ENCODE results near the gene IFITM10. TPM values are rescaled to one million over a fixed set of nuclear protein-coding genes. Genes with fewer than 3 reads are reported as not detected.
A peak's percentile ranks its signal among the peaks of the same experiment; 100 is the strongest.

IFITM10 gene
- polyA plus RNA-seq, 4 donors, result 0.32 to 0.54 (median 0.43) TPM; not detected in 1

DNA sequence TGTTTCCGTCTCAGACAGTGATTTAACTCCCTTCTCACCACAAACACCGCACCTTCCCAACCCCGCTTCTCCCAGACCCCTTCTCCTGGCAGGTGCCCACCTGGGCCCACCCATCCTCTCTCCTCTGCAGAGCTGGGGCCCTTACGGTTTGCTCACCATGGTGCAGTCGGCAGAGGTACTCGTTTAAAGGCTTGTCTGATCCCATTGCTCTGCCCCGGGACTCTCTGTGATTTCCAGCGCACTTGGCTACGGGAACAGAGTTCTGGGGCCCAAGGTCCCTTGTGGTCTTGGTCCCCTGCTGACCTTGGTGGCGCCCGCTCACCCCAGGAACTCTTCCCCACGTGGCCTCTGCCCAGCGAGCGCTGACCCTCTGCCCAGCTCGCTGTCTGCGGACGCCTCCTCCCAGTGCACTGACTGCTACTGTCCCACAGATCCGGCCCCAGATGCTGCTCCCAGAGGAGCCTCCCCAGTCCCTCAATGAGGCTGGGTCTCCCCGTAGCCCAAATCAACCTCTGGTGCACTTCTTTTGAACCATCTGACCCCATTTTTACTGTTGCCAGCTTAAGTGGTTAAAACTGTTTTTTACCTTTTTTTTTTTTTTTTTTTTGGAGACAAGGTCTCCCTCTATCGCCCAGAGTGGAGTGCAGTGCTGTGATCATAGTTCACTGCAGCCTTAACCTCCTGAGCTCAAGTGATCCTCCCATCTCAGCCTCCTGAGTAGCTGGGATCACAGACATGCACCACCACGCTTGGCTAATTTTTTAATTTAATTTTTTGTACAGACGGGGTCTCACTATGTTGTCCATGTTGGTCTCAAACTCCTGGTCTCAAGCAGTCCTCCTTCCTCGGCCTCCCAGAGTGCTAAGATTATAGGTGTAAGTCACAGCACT lies 34.6 kb upstream of the IFITM10 start:
- Histone ChIP-seq H3K27ac (ENCODE audit: low read depth in 1 of 3, low read length in 2 of 3) (no peak overlapping the region), H3K9me3 (ENCODE audit: control insufficient read depth in 2 of 2, insufficient read depth in 1 of 2, low read depth in 1 of 2, low read length in 1 of 2) (peaks cover 0 to 3% of the 10 kb centered on the region in 2 donors), H3K36me3 (ENCODE audit: control insufficient read depth in 3 of 3, insufficient read depth in 2 of 3, low read depth in 1 of 3, low read length in 3 of 3) (no peaks in the 10 kb centered on the region), H3K27me3 (ENCODE audit: control insufficient read depth in 3 of 3, insufficient read depth in 3 of 3, low read length in 3 of 3) (peaks cover 0 to 3% (median 0%) of the 10 kb centered on the region in 3 donors), H3K4me3 (ENCODE audit: low read depth in 1 of 3, low read length in 3 of 3) (no peak overlapping the region), H3K4me1 (ENCODE audit: control insufficient read depth in 3 of 3, insufficient read depth in 2 of 3, low read depth in 1 of 3, low read length in 2 of 3) (no peaks in the 10 kb centered on the region)
- DNase-seq (no peak), FAIRE-seq (no peak)
- WGBS, 3 donors, result 78 to 86% (median 81%) methylated on average over 23 of the region's 23 CpGs

DNA sequence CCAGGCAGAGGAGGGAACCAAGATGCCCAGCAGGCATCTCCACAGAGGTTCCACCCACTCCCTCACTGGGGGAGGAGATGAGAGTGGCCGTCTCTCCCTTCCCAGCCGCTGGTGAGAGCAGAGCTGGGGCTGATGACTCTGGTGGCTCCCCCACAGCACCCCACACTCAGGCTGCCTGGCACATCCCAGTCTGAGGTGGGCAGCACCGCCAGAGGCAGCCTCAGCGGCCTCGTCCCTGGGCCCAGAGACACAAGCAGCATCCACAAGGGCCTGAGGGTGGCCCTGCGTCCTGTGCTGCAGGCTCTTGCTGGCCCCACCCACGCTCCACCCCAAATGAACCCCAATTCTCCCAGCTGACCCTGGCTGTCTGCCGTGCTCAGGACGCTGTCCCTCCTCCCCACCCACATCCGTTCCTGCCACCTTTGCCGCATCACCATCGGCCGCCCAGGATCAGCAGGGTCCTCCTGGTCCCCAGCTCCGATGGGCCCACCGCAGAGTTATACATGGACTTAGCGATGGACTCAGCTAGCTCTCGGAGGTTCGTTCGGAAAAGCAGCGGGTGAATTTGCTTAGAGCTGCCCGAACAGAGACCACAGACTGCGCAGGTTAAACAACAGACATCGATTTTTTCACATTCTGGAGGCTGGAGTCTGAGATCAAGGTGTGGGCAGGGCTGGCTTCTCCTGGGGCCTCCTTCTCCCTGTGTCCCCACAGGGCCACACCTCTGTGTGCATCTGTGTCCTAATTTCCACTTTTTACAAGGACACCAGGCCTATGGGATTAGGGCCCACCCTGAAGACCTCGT lies 33.5 kb upstream of the IFITM10 start:
- H3K9me3 ChIP-seq (ENCODE audit: control insufficient read depth in 2 of 2, insufficient read depth in 1 of 2, low read depth in 1 of 2, low read length in 1 of 2), result peaks cover 0 to 3% of the 10 kb centered on the region in 2 donors
- H3K27ac ChIP-seq (ENCODE audit: low read depth in 1 of 3, low read length in 2 of 3), result no peak overlapping the region
- WGBS, 3 donors, result 67 to 81% (median 72%) methylated on average over 24 of the region's 24 CpGs
- H3K27me3 ChIP-seq (ENCODE audit: control insufficient read depth in 3 of 3, insufficient read depth in 3 of 3, low read length in 3 of 3), result peaks cover 0 to 3% (median 0%) of the 10 kb centered on the region in 3 donors
- H3K36me3 ChIP-seq (ENCODE audit: control insufficient read depth in 3 of 3, insufficient read depth in 2 of 3, low read depth in 1 of 3, low read length in 3 of 3), result no peaks in the 10 kb centered on the region
- no peak for FAIRE-seq
- DNase-seq, result no peak
- no peak overlapping the region for H3K4me3 ChIP-seq (ENCODE audit: low read depth in 1 of 3, low read length in 3 of 3)
- no peaks in the 10 kb centered on the region for H3K4me1 ChIP-seq (ENCODE audit: control insufficient read depth in 3 of 3, insufficient read depth in 2 of 3, low read depth in 1 of 3, low read length in 2 of 3)

DNA sequence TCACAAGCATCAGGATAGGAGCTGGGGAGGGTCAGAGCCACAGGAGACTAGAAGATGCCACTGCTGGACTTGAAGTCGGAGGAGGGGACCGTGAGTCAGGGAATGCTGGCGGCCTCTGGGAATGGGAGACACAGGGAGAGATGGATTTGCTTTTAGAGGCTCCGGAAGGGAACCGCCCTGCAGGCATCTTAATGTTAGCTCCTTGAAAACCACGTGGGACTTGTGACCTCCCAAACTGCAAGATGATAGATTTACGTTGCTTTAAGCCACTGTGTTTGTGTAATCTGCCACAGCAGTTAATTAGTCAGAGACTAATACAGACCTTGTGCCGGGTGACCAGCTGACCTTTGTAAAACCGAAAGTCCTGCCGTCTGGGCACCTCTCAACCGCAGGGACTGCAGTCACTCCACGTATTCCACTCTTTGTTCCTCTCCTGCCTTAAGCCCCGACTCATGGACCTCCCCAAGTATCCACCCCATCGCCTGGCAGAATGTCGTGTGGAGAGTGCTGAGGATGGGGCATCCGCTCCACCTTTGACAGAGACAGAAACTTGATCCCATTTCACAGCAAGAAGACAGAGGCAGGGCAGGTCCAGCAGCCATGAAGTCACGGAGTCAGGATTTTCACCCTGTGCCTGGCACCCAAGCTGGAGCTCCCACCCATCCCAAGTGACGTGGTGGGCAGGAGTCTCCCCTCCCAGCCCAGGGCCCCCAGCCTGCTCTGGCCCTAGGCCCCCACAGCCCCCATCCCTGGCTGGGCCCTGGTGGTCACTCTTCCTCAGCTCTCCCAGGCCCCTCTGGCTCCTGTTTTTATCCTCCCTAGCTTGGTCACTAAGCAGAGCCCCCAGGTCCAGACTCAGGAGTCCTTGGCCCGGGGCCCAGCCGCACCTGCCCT lies 32.7 kb upstream of the IFITM10 start:
- DNase-seq (peak in 1 of 2 donors; percentile 40), FAIRE-seq (no peak)
- peaks cover 0 to 3% (median 0%) of the 10 kb centered on the region in 3 donors for H3K27me3 ChIP-seq (ENCODE audit: control insufficient read depth in 3 of 3, insufficient read depth in 3 of 3, low read length in 3 of 3)
- H3K36me3 ChIP-seq (ENCODE audit: control insufficient read depth in 3 of 3, insufficient read depth in 2 of 3, low read depth in 1 of 3, low read length in 3 of 3), result no peaks in the 10 kb centered on the region
- WGBS, 3 donors, result 54 to 64% (median 60%) methylated on average over 19 to 20 of the region's 20 CpGs
- H3K4me3 ChIP-seq (ENCODE audit: low read depth in 1 of 3, low read length in 3 of 3), result no peak overlapping the region
- H3K4me1 ChIP-seq (ENCODE audit: control insufficient read depth in 3 of 3, insufficient read depth in 2 of 3, low read depth in 1 of 3, low read length in 2 of 3), result no peaks in the 10 kb centered on the region
- no peak overlapping the region for H3K27ac ChIP-seq (ENCODE audit: low read depth in 1 of 3, low read length in 2 of 3)
- no peaks in the 10 kb centered on the region for H3K9me3 ChIP-seq (ENCODE audit: control insufficient read depth in 2 of 2, insufficient read depth in 1 of 2, low read depth in 1 of 2, low read length in 1 of 2)

DNA sequence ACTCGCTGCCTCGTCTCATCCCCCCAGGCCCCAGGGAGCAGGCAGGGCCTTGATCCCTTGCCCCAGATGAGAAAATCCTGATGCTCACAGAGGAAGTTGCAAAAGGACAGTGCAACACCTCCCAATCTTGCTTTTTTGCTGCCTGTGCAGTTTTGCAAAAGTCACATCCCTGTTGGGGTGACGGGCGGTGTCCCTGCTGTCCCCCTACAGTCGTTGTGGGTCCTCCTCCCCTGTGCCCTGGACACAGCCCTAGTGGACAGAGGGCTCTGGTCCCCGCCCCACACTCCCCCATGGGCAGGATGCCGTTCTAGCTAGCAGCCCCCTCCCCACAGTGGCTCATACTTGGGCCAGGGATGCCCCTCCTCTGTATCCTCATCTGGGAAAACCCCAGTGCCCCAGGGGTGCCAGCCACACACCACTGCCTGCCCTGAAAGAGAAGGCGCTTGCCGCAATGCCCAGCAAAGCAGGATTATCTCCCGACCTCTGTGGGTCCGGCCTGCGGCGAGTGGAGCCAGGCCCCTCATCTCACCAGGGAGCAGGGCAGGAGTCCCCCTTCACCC lies 31.7 kb upstream of the IFITM10 start:
- Histone ChIP-seq H3K27me3 (ENCODE audit: control insufficient read depth in 3 of 3, insufficient read depth in 3 of 3, low read length in 3 of 3) (peaks cover 0 to 3% (median 0%) of the 10 kb centered on the region in 3 donors), H3K9me3 (ENCODE audit: control insufficient read depth in 2 of 2, insufficient read depth in 1 of 2, low read depth in 1 of 2, low read length in 1 of 2) (no peaks in the 10 kb centered on the region), H3K4me1 (ENCODE audit: control insufficient read depth in 3 of 3, insufficient read depth in 2 of 3, low read depth in 1 of 3, low read length in 2 of 3) (no peaks in the 10 kb centered on the region), H3K27ac (ENCODE audit: low read depth in 1 of 3, low read length in 2 of 3) (no peak overlapping the region), H3K36me3 (ENCODE audit: control insufficient read depth in 3 of 3, insufficient read depth in 2 of 3, low read depth in 1 of 3, low read length in 3 of 3) (no peaks in the 10 kb centered on the region), H3K4me3 (ENCODE audit: low read depth in 1 of 3, low read length in 3 of 3) (no peak overlapping the region)
- WGBS, 3 donors, result 79 to 81% (median 79%) methylated on average over 11 to 13 of the region's 13 CpGs
- FAIRE-seq (no peak), DNase-seq (no peak)

DNA sequence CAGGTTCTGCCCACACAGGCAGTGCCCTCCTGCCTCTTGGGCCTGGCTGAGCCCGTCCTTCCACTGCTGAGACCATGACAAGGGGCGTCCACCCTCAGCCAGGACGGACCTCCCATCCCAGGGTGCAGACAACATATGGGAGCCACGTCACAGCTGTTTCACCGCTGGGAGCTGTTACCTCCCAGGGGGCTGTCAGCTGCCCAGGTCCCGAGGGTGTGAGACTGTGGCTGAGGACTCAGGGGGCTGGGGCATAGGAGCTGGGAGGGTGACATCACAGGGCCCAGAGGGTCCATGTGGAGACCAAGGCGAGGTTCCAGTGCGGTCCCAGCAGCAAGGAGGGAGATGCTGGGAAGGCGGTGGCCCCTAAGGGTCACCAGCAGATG lies 31.2 kb upstream of the IFITM10 start:
- no peak overlapping the region for H3K4me3 ChIP-seq (ENCODE audit: low read depth in 1 of 3, low read length in 3 of 3)
- no peaks in the 10 kb centered on the region for H3K4me1 ChIP-seq (ENCODE audit: control insufficient read depth in 3 of 3, insufficient read depth in 2 of 3, low read depth in 1 of 3, low read length in 2 of 3)
- DNase-seq, result no peak
- peaks cover 0 to 5% of the 10 kb centered on the region in 2 donors for H3K9me3 ChIP-seq (ENCODE audit: control insufficient read depth in 2 of 2, insufficient read depth in 1 of 2, low read depth in 1 of 2, low read length in 1 of 2)
- no peaks in the 10 kb centered on the region for H3K36me3 ChIP-seq (ENCODE audit: control insufficient read depth in 3 of 3, insufficient read depth in 2 of 3, low read depth in 1 of 3, low read length in 3 of 3)
- H3K27ac ChIP-seq (ENCODE audit: low read depth in 1 of 3, low read length in 2 of 3), result peak overlapping the region in 1 of 3 donors; percentile 22
- WGBS, 3 donors, result 67 to 79% (median 70%) methylated on average over 9 of the region's 9 CpGs
- no peak for FAIRE-seq
- peaks cover 0 to 3% (median 0%) of the 10 kb centered on the region in 3 donors for H3K27me3 ChIP-seq (ENCODE audit: control insufficient read depth in 3 of 3, insufficient read depth in 3 of 3, low read length in 3 of 3)

DNA sequence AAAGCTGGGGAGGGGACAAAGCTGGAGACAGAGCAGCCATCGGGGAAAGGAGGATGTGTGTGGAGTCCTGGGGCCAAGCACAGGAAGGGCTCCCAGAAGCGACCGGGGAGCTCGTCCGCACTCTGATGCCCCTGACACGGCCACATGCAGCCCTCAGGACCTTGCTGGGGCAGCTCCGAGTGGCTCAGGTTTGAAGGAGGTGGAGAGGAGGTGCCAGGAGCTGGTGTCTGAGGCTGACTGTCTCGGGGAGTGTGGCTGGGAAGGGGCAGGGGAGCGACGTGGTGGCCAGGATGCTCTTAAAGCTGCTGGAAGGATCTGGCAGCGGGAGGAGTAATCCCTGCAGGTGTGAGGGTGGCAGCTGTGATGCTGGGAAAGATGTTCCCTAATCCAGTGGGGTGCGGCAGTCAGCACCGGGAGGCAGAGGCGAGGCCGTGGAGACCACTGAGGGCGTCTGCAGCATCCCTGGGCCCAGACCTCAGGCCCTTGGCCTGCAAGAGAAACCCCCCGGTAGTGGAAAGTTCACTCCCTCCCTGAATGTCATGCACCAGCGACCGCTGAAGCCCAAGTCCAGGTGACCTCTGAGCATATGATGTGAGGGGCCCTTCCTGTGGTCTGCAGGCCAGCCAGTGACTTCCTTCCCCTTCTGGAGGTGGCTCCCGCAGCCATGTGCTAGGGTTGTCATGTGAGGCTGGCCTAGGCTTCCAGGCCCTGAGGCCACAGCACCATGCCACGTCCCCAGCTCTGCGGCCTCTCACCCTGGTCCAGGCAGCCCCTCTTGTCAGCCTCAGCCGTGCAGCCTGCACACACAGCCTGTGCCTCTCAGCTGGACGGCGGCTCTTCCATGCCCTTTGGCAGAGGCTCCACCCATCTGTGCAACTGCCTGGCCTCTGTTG lies 30.6 kb upstream of the IFITM10 start:
- no peaks in the 10 kb centered on the region for H3K36me3 ChIP-seq (ENCODE audit: control insufficient read depth in 3 of 3, insufficient read depth in 2 of 3, low read depth in 1 of 3, low read length in 3 of 3)
- H3K4me1 ChIP-seq (ENCODE audit: control insufficient read depth in 3 of 3, insufficient read depth in 2 of 3, low read depth in 1 of 3, low read length in 2 of 3), result no peaks in the 10 kb centered on the region
- 52 to 66% (median 63%) methylated on average over 25 of the region's 25 CpGs for WGBS, 3 donors
- FAIRE-seq (no peak), DNase-seq (no peak)
- peaks cover 0 to 3% (median 0%) of the 10 kb centered on the region in 3 donors for H3K27me3 ChIP-seq (ENCODE audit: control insufficient read depth in 3 of 3, insufficient read depth in 3 of 3, low read length in 3 of 3)
- peaks cover 0 to 10% of the 10 kb centered on the region in 2 donors for H3K9me3 ChIP-seq (ENCODE audit: control insufficient read depth in 2 of 2, insufficient read depth in 1 of 2, low read depth in 1 of 2, low read length in 1 of 2)
- H3K27ac ChIP-seq (ENCODE audit: low read depth in 1 of 3, low read length in 2 of 3), result peak overlapping the region in 1 of 3 donors; percentile 22
- H3K4me3 ChIP-seq (ENCODE audit: low read depth in 1 of 3, low read length in 3 of 3), result no peak overlapping the region
